Trophoblast cell (in vitro differentiated cells and primary cell): ENCODE measurements around the gene BMPR2. TPM values are rescaled to one million over a fixed set of nuclear protein-coding genes. Genes with fewer than 3 reads are reported as not detected.

ENCODE experiments used
- DNase-seq, 2 donors: peaks; one replicate each; pipeline ENCODE4 v3.0.0-alpha.2; 2016
- H2AFZ ChIP-seq: 2 replicates; pipeline ENCODE4 v1.6.1; 2013; ENCODE audit warnings: low read length, moderate library complexity, mild to moderate bottlenecking; ENCODE audit not compliant: insufficient read depth, poor library complexity
- H2AK5ac ChIP-seq: 2 replicates; pipeline ENCODE4 v1.6.1; 2013; ENCODE audit warnings: mild to moderate bottlenecking, low read length
- H2BK120ac ChIP-seq: 2 replicates; pipeline ENCODE4 v1.6.1; 2013; ENCODE audit warnings: low read length, mild to moderate bottlenecking, moderate library complexity; ENCODE audit not compliant: insufficient read depth, poor library complexity
- H2BK12ac ChIP-seq: 2 replicates; pipeline ENCODE4 v1.6.1; 2013; ENCODE audit warnings: mild to moderate bottlenecking, low read length, moderate library complexity
- H2BK5ac ChIP-seq: 2 replicates; pipeline ENCODE4 v1.6.1; 2013; ENCODE audit warnings: low read length, low read depth, moderate library complexity, mild to moderate bottlenecking; ENCODE audit not compliant: poor library complexity
- H3K14ac ChIP-seq: 2 replicates; pipeline ENCODE4 v1.6.1; 2013; ENCODE audit warnings: mild to moderate bottlenecking, low read length
- H3K18ac ChIP-seq: 2 replicates; pipeline ENCODE4 v1.6.1; 2013; ENCODE audit warnings: mild to moderate bottlenecking, low read length
- H3K23ac ChIP-seq: 2 replicates; pipeline ENCODE4 v1.6.1; 2013; ENCODE audit warnings: low read length
- H3K27ac ChIP-seq: 2 replicates; pipeline ENCODE4 v1.5.1; 2013; ENCODE audit warnings: low read depth, mild to moderate bottlenecking, inconsistent platforms, low read length, moderate library complexity
- H3K27me3 ChIP-seq: 2 replicates; pipeline ENCODE4 v1.6.1; 2013; ENCODE audit warnings: inconsistent platforms, mild to moderate bottlenecking, low read length, moderate library complexity; ENCODE audit not compliant: insufficient read depth
- H3K36me3 ChIP-seq, 2 experiments: 1 replicate in 1 of 2; 2 replicates in 1 of 2; pipeline ENCODE4 v1.6.1; 2013; ENCODE audit warnings: low read length in 2 of 2, mild to moderate bottlenecking in 2 of 2, moderate library complexity in 1 of 2; ENCODE audit not compliant: insufficient read depth in 2 of 2, control insufficient read depth in 1 of 2
- H3K4ac ChIP-seq: 2 replicates; pipeline ENCODE4 v1.6.1; 2013; ENCODE audit warnings: low read depth, mild to moderate bottlenecking, low read length, moderate library complexity
- H3K4me1 ChIP-seq, 2 experiments: 1 replicate in 1 of 2; 2 replicates in 1 of 2; pipeline ENCODE4 v1.6.1; 2013; ENCODE audit warnings: low read length in 2 of 2, mild to moderate bottlenecking in 2 of 2, moderate library complexity in 1 of 2; ENCODE audit not compliant: insufficient read depth in 2 of 2, control insufficient read depth in 1 of 2
- H3K4me2 ChIP-seq: 2 replicates; pipeline ENCODE4 v1.6.1; 2013; ENCODE audit warnings: inconsistent platforms, mild to moderate bottlenecking, low read length, moderate library complexity
- H3K4me3 ChIP-seq: 2 replicates; pipeline ENCODE4 v1.5.1; 2013; ENCODE audit warnings: mild to moderate bottlenecking, low read depth, low read length, inconsistent platforms
- H3K79me1 ChIP-seq: one replicate; pipeline ENCODE4 v1.6.1; 2013; ENCODE audit warnings: low read length
- H3K79me2 ChIP-seq: 2 replicates; pipeline ENCODE4 v1.6.1; 2013; ENCODE audit warnings: low read length, mild to moderate bottlenecking; ENCODE audit not compliant: control insufficient read depth, insufficient read depth, poor library complexity
- H3K9ac ChIP-seq: 2 replicates; pipeline ENCODE4 v1.6.1; 2013; ENCODE audit warnings: mild to moderate bottlenecking, low read length
- H3K9me3 ChIP-seq: 2 replicates; pipeline ENCODE4 v1.6.1; 2013; ENCODE audit warnings: low read depth, mild to moderate bottlenecking, control low read depth, inconsistent platforms, low read length; ENCODE audit not compliant: insufficient read depth
- H4K12ac ChIP-seq: 2 replicates; pipeline ENCODE4 v1.6.1; 2013; ENCODE audit warnings: low read depth, mild to moderate bottlenecking, low read length, moderate library complexity
- H4K8ac ChIP-seq: 2 replicates; pipeline ENCODE4 v1.6.1; 2013; ENCODE audit warnings: low read depth, mild to moderate bottlenecking, low read length, moderate library complexity
- H4K91ac ChIP-seq: one replicate; pipeline ENCODE4 v1.6.1; 2013; ENCODE audit warnings: low read depth, mild to moderate bottlenecking, low read length, moderate library complexity
- WGBS: extraction: QIAGEN DNeasy Blood & Tissue Kit; methylation state at CpG from one replicate; pipeline ENCODE4 v1.1.7; 2013; ENCODE audit warnings: missing lambda C conversion rate; ENCODE audit not compliant: insufficient read length, insufficient coverage; ENCODE audit errors: extremely low coverage; 5-methylcytosine and 5-hydroxymethylcytosine counted together
- polyA plus RNA-seq: library from polyadenylated mRNA; stranded (reverse); fragments of 200-250 nt; gene quantifications from 2 replicates; pipeline ENCODE4 v1.2.3, GENCODE V29; 2013

BMPR2 gene
- 49.8 and 50.0 TPM in 2 replicates for polyA plus RNA-seq

- Histone ChIP-seq H3K4me3 (peak within 1 kb of the TSS; percentile 97), H3K9ac (peak within 1 kb of the TSS; percentile 99), H4K8ac (peak within 1 kb of the TSS; percentile 92), H4K91ac (peak within 1 kb of the TSS; percentile 98), H3K9me3 (no peaks in the 10 kb centered on the region), H3K79me1 (peaks cover 28% of the 10 kb centered on the region), H3K18ac (peak within 1 kb of the TSS; percentile 99), H2BK12ac (peak within 1 kb of the TSS; percentile 69), H2BK120ac (peak within 1 kb of the TSS; percentile 98), H3K27ac (peak within 1 kb of the TSS; percentile 99), H3K36me3 (no peaks in the 10 kb centered on the region), H3K4ac (peak within 1 kb of the TSS; percentile 99), H3K23ac (no peak within 1 kb of the TSS), H2BK5ac (peak within 1 kb of the TSS; percentile 98), H3K4me1 (peaks cover 0 to 5% of the 10 kb centered on the region in 2 experiments), H2AK5ac (peak within 1 kb of the TSS; percentile 90), H4K12ac (peak within 1 kb of the TSS; percentile 90), H3K79me2 (peaks cover 28% of the 10 kb centered on the region), H3K27me3 (no peaks in the 10 kb centered on the region), H2AFZ (peak within 1 kb of the TSS; percentile 59), H3K14ac (peak within 1 kb of the TSS; percentile 97), H3K4me2 (peak within 1 kb of the TSS; percentile 85)
- peak; percentile 89 to 93 for DNase-seq
- WGBS: no CpG with 5 or more reads among the region's 70 CpGs
Observed at GRCh38 chr2:202375609-202376408, at the start of gene BMPR2. TSS of gene BMPR2 (plus strand) at chr2:202376327. CDS start at chr2:202377475, 1,148 bp downstream.

- no peak overlapping the region for H2BK120ac ChIP-seq
- no peak overlapping the region for H3K4ac ChIP-seq
- no peak overlapping the region for H4K8ac ChIP-seq
- no peak overlapping the region for H4K91ac ChIP-seq
- H2AFZ ChIP-seq: no peak overlapping the region
- H2AK5ac ChIP-seq: no peak overlapping the region
- H4K12ac ChIP-seq: no peak overlapping the region
- no peaks in the 10 kb centered on the region for H3K27me3 ChIP-seq
- no CpG with 5 or more reads among the region's 1 CpG for WGBS
- no peak for DNase-seq
- H3K14ac ChIP-seq: no peak overlapping the region
- no peak overlapping the region for H2BK5ac ChIP-seq
- no peak overlapping the region for H3K9ac ChIP-seq
- no peak overlapping the region for H3K4me2 ChIP-seq
- no peak overlapping the region for H3K23ac ChIP-seq
- H3K4me3 ChIP-seq: no peak overlapping the region
- no peaks in the 10 kb centered on the region for H3K79me2 ChIP-seq
- H3K36me3 ChIP-seq: no peaks in the 10 kb centered on the region
- H3K18ac ChIP-seq: no peak overlapping the region
- no peak overlapping the region for H3K27ac ChIP-seq
- peaks cover 2 to 3% of the 10 kb centered on the region in 2 experiments for H3K4me1 ChIP-seq
- H3K79me1 ChIP-seq: no peaks in the 10 kb centered on the region
- no peaks in the 10 kb centered on the region for H3K9me3 ChIP-seq
- H2BK12ac ChIP-seq: no peak overlapping the region
Observed at GRCh38 chr2:202327858-202328257, 48.3 kb upstream of the BMPR2 start.

- no peak overlapping the region for H3K18ac ChIP-seq
- no peak overlapping the region for H4K8ac ChIP-seq
Observed at GRCh38 chr2:202335791-202336467, 40.2 kb upstream of the BMPR2 start.

GRCh38 chr2:202337151-202337550 lies 39.0 kb upstream of the BMPR2 start:
- no CpG with 5 or more reads among the region's 2 CpGs for WGBS

More at GRCh38 chr2:202335791-202336467, 40.2 kb upstream of the BMPR2 start:
- no peak overlapping the region for H2BK5ac ChIP-seq
- no peaks in the 10 kb centered on the region for H3K4me1 ChIP-seq
- H3K9me3 ChIP-seq: no peaks in the 10 kb centered on the region
- no peaks in the 10 kb centered on the region for H3K27me3 ChIP-seq
- no CpG with 5 or more reads among the region's 6 CpGs for WGBS
- no peak overlapping the region for H3K4me3 ChIP-seq
- H2BK120ac ChIP-seq: no peak overlapping the region
- H3K9ac ChIP-seq: no peak overlapping the region
- no peak overlapping the region for H2AFZ ChIP-seq
- no peaks in the 10 kb centered on the region for H3K79me2 ChIP-seq
- no peak overlapping the region for H3K14ac ChIP-seq
- no peak overlapping the region for H3K4ac ChIP-seq
- no peaks in the 10 kb centered on the region for H3K79me1 ChIP-seq
- no peak overlapping the region for H3K23ac ChIP-seq
- no peaks in the 10 kb centered on the region for H3K36me3 ChIP-seq
- no peak for DNase-seq
- no peak overlapping the region for H2BK12ac ChIP-seq
- no peak overlapping the region for H3K4me2 ChIP-seq
- no peak overlapping the region for H4K12ac ChIP-seq
- H2AK5ac ChIP-seq: no peak overlapping the region
- H3K27ac ChIP-seq: no peak overlapping the region
- no peak overlapping the region for H4K91ac ChIP-seq

More at GRCh38 chr2:202337151-202337550, 39.0 kb upstream of the BMPR2 start:
- no peak overlapping the region for H3K18ac ChIP-seq
- H3K27me3 ChIP-seq: no peaks in the 10 kb centered on the region
- no peak overlapping the region for H2BK12ac ChIP-seq
- H3K4me1 ChIP-seq: no peaks in the 10 kb centered on the region
- DNase-seq: no peak
- no peak overlapping the region for H2AFZ ChIP-seq
- no peaks in the 10 kb centered on the region for H3K36me3 ChIP-seq
- no peak overlapping the region for H3K23ac ChIP-seq
- no peak overlapping the region for H3K9ac ChIP-seq
- H3K9me3 ChIP-seq: no peaks in the 10 kb centered on the region
- no peak overlapping the region for H2BK120ac ChIP-seq
- H3K14ac ChIP-seq: no peak overlapping the region
- H3K27ac ChIP-seq: no peak overlapping the region
- no peak overlapping the region for H4K91ac ChIP-seq
- no peaks in the 10 kb centered on the region for H3K79me2 ChIP-seq
- H3K79me1 ChIP-seq: no peaks in the 10 kb centered on the region
- H2AK5ac ChIP-seq: no peak overlapping the region
- no peak overlapping the region for H3K4me2 ChIP-seq
- H2BK5ac ChIP-seq: no peak overlapping the region
- H4K12ac ChIP-seq: no peak overlapping the region
- H4K8ac ChIP-seq: no peak overlapping the region
- no peak overlapping the region for H3K4me3 ChIP-seq
- no peak overlapping the region for H3K4ac ChIP-seq
